ENCODE data around the gene CCSER1. TPM values are rescaled to one million over a fixed set of nuclear protein-coding genes. Genes with fewer than 3 reads are reported as not detected.

CCSER1 gene
- total and polyA plus RNA-seq, 10 donors, result 1.3 to 30.4 (median 20.4) TPM

GRCh38 chr4:90174621-90175023, 47.4 kb downstream of the CCSER1 start:
- Histone ChIP-seq H3K9me3 (peaks cover 0 to 5% (median 0%) of the 10 kb centered on the region in 8 donors), H3K4me3 (no peak overlapping the region), H3K27ac (no peak overlapping the region), H3K36me3 (no peaks in the 10 kb centered on the region), H3K27me3 (replicated peaks in 1 of 7) (no peaks in the 10 kb centered on the region), H3K4me1 (no peaks in the 10 kb centered on the region)
- DNase-seq, result no peak
- 54 to 68% (median 63%) methylated on average over 3 of the region's 3 CpGs for WGBS, 5 donors
- intact Hi-C loops (cut with DNase I; ENCODE audit: low total_unique reads), result no loop called here
- no peak for TF ChIP-seq POLR2AphosphoS5 (IDR thresholded peaks at IDR 0.05)

GRCh38 chr4:90181644-90182043, 54.5 kb downstream of the CCSER1 start:
- intact Hi-C loops (cut with DNase I; ENCODE audit: low total_unique reads), result no loop called here

GRCh38 chr4:90183254-90183653, 56.1 kb downstream of the CCSER1 start:
- no peaks in the 10 kb centered on the region for H3K9me3 ChIP-seq
- intact Hi-C loops (cut with DNase I; ENCODE audit: low total_unique reads), result no loop called here
- WGBS, 5 donors, result 64 to 75% (median 72%) methylated on average over 3 of the region's 3 CpGs

More at GRCh38 chr4:90181644-90182043, 54.5 kb downstream of the CCSER1 start:
- Histone ChIP-seq H3K9me3 (no peaks in the 10 kb centered on the region), H3K4me1 (no peaks in the 10 kb centered on the region), H3K27ac (no peak overlapping the region), H3K4me3 (no peak overlapping the region), H3K36me3 (no peaks in the 10 kb centered on the region), H3K27me3 (replicated peaks in 1 of 7) (no peaks in the 10 kb centered on the region)
- WGBS, 5 donors, result 89 to 100% (median 97%) methylated on average over 1 of the region's 1 CpG
- no peak for DNase-seq
- TF ChIP-seq CTCF (IDR thresholded peaks at IDR 0.05 in 8 of 11, conservative IDR thresholded peaks at IDR 0.05 in 3 of 11), result no peak
- TF ChIP-seq POLR2A (IDR thresholded peaks at IDR 0.05), result no peak
- no peak for TF ChIP-seq POLR2AphosphoS5 (IDR thresholded peaks at IDR 0.05)

GRCh38 chr4:90184560-90184959, 57.4 kb downstream of the CCSER1 start:
- intact Hi-C loops (cut with DNase I; ENCODE audit: low total_unique reads), result no loop called here
- WGBS, 5 donors, result 78 to 95% (median 89%) methylated on average over 1 of the region's 1 CpG

More at GRCh38 chr4:90183254-90183653, 56.1 kb downstream of the CCSER1 start:
- no peak for DNase-seq
- no peak overlapping the region for H3K27ac ChIP-seq
- H3K27me3 ChIP-seq (replicated peaks in 1 of 7), result no peaks in the 10 kb centered on the region
- H3K4me3 ChIP-seq, result no peak overlapping the region
- no peaks in the 10 kb centered on the region for H3K4me1 ChIP-seq
- no peaks in the 10 kb centered on the region for H3K36me3 ChIP-seq
- TF ChIP-seq POLR2A (IDR thresholded peaks at IDR 0.05), result no peak
- no peak for TF ChIP-seq POLR2AphosphoS5 (IDR thresholded peaks at IDR 0.05)
- no peak for TF ChIP-seq CTCF (IDR thresholded peaks at IDR 0.05 in 8 of 11, conservative IDR thresholded peaks at IDR 0.05 in 3 of 11)

More at GRCh38 chr4:90184560-90184959, 57.4 kb downstream of the CCSER1 start:
- Histone ChIP-seq H3K36me3 (no peaks in the 10 kb centered on the region), H3K27me3 (replicated peaks in 1 of 7) (no peaks in the 10 kb centered on the region), H3K27ac (no peak overlapping the region), H3K4me3 (no peak overlapping the region), H3K4me1 (no peaks in the 10 kb centered on the region), H3K9me3 (no peaks in the 10 kb centered on the region)
- no peak for DNase-seq
- TF ChIP-seq CTCF (IDR thresholded peaks at IDR 0.05 in 8 of 11, conservative IDR thresholded peaks at IDR 0.05 in 3 of 11) (no peak), POLR2A (IDR thresholded peaks at IDR 0.05) (no peak), POLR2AphosphoS5 (IDR thresholded peaks at IDR 0.05) (no peak)
